GM12801 (cell line): ENCODE results near the gene PROZ.

Experiments
- TF ChIP-seq, protein P1 (sequence below): IDR thresholded peaks from one replicate; pipeline ENCODE4 v1.5.1; 2011; ENCODE audit warnings: control low read depth; ENCODE audit not compliant: insufficient read length; ENCODE audit errors: extremely low read depth

Gene PROZ

DNA sequence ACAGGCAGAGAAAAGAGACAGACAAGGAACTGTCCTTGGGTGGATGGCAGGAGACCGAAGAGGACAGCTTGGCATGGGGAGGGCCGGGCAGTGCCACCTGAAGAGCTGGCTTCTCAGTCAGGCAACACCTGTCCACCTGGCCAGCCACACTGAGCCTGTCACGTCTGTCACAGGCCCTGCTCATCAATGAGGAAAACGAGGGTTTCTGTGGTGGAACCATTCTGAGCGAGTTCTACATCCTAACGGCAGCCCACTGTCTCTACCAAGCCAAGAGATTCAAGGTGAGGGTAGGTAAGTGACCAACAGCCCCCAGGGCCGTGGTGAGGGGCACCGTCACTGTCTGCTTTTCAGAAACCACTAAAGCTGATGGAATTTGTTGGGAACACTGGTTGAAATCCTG lies 11.2 kb upstream of the PROZ start:
- TF ChIP-seq, protein P1, sequence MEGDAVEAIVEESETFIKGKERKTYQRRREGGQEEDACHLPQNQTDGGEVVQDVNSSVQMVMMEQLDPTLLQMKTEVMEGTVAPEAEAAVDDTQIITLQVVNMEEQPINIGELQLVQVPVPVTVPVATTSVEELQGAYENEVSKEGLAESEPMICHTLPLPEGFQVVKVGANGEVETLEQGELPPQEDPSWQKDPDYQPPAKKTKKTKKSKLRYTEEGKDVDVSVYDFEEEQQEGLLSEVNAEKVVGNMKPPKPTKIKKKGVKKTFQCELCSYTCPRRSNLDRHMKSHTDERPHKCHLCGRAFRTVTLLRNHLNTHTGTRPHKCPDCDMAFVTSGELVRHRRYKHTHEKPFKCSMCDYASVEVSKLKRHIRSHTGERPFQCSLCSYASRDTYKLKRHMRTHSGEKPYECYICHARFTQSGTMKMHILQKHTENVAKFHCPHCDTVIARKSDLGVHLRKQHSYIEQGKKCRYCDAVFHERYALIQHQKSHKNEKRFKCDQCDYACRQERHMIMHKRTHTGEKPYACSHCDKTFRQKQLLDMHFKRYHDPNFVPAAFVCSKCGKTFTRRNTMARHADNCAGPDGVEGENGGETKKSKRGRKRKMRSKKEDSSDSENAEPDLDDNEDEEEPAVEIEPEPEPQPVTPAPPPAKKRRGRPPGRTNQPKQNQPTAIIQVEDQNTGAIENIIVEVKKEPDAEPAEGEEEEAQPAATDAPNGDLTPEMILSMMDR = no peak

DNA sequence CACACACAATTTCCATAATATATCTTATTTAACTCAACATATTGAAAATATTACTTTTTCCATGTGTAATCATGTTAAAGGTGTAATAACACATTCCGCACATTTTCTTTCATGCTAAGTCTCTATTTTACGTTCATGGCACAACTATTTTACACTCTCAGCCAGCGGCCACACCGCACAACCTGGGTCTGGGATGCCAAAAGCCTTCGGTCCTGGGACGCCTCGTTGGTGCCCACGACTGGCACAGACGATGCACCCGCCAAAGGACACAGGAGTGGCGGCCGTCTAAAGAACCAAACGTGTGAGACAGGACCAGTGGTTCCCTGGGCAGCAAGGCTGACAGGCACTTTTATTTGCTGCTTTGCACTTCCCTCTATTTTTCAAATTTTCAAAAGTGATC lies 10.0 kb upstream of the PROZ start:
- TF ChIP-seq, protein P1 = no peak

DNA sequence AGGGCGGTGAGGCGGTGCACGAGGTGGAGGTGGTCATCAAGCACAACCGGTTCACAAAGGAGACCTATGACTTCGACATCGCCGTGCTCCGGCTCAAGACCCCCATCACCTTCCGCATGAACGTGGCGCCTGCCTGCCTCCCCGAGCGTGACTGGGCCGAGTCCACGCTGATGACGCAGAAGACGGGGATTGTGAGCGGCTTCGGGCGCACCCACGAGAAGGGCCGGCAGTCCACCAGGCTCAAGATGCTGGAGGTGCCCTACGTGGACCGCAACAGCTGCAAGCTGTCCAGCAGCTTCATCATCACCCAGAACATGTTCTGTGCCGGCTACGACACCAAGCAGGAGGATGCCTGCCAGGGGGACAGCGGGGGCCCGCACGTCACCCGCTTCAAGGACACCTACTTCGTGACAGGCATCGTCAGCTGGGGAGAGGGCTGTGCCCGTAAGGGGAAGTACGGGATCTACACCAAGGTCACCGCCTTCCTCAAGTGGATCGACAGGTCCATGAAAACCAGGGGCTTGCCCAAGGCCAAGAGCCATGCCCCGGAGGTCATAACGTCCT lies 9.4 kb upstream of the PROZ start:
- TF ChIP-seq, protein P1 = no peak

GRCh38 chr13:113149711-113150549 lies 8.5 kb upstream of the PROZ start:
- TF ChIP-seq, protein P1 = no peak

GRCh38 chr13:113150550-113151365 lies 7.7 kb upstream of the PROZ start:
- TF ChIP-seq, protein P1 = no peak

DNA sequence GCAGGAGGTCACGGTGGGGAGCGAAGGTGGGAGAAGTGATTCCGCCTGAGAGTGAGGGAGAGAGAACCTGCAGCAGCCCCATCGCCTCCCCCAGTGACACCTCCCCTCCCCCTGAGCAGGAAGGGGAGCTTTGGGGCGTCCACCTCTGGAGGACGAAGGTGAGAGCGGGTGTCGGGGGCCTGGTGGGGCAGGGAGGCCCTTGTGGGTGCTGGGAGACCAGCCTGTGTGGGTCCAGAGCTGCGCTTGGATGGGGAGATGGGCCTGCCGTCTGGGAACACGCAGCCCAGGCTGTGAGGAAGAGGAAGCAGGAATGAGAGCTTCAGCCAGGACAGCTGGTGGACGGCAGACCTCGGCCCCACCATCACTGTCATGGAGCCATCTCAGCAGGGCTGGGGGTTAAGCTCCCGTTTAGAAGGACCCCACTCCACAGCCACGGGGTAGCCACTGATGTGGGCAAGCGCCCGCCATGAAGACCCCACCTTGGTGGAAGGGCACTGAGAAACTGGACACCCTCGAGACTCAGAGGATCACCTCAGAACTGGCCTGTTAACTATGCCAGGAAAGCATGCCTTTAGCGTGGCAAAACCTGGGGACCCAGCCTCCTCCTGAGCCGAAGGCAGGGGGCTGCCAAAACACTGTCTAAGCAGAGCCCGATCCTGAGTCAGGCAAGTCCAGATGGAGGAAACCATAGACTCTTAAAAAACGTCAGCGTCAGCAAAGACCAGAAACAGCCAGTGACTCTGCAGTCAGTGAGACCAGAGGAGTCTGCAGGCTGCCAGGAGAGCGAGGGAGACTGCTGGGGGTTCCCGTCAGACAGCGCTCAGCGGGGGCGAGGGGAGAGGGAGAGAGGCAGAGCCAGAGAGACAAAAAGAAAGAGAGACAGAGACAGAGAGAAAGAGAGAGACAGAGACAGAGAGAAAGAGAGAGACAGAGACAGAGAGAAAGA lies 6.4 kb upstream of the PROZ start:
- TF ChIP-seq, protein P1 = no peak
